Right cardiac atrium (tissue), 5 donors: ENCODE results near the gene GOSR2. TPM values are rescaled to one million over a fixed set of nuclear protein-coding genes. Genes with fewer than 3 reads are reported as not detected.

Source experiments
- ATAC-seq, 2 donors: fragments of 200-7000 bp; cut with Tn5 transposase; one replicate each; pipeline versions ENCODE4 v1.8.0 to v1.9.1; 2020; ENCODE audit warnings: moderate library complexity in 2 of 2, mild to moderate bottlenecking in 1 of 2
- DNase-seq, 3 donors: peaks; one replicate each; pipeline ENCODE4 v3.0.0-alpha.2; 2020
- H3K27ac ChIP-seq: one replicate; pipeline ENCODE4 v1.5.1; 2013; ENCODE audit warnings: mild to moderate bottlenecking, low read length, control low read depth, moderate library complexity
- H3K27me3 ChIP-seq: one replicate; pipeline ENCODE4 v1.6.1; 2013; ENCODE audit not compliant: control insufficient read depth, insufficient read depth
- H3K4me1 ChIP-seq: one replicate; pipeline ENCODE4 v1.6.1; 2013; ENCODE audit warnings: low read length; ENCODE audit not compliant: control insufficient read depth, insufficient read depth
- H3K4me3 ChIP-seq: one replicate; pipeline ENCODE4 v1.5.1; 2013; ENCODE audit warnings: low read length, control low read depth
- H3K9me3 ChIP-seq: one replicate; pipeline ENCODE4 v1.6.1; 2013; ENCODE audit warnings: low read length; ENCODE audit not compliant: control insufficient read depth
- WGBS: extraction: QIAGEN DNeasy Blood & Tissue Kit; methylation state at CpG from one replicate; pipeline ENCODE4 v1.1.7; 2013; 5-methylcytosine and 5-hydroxymethylcytosine counted together
- intact Hi-C, 4 donors: fragments of 100-400 bp; cut with DNase I; formaldehyde crosslinking; loops; one replicate each; pipeline versions ENCODE4 v1.11.0 to v1.14.0; 2022 to 2023
- polyA plus RNA-seq: library from polyadenylated mRNA; stranded (reverse); fragments of 200-250 nt; gene quantifications from one replicate; pipeline ENCODE4 v1.2.3, GENCODE V29; 2013
- total RNA-seq, 4 donors: library from RNA; stranded (reverse); fragmentation: NEBNext Ultra II Directional; extraction: Animal tissue kit (Norgen Biotek cat#: 25700); gene quantifications; one replicate each; pipeline ENCODE4 v1.2.1, GENCODE V29; 2021
- donor health status: healthy with polysubstance abuse.
- donor health status: DM: no; HTN: yes; CAD: no.
- donor health status: DM: no; HTN: no; CAD: no.
- donor health status: DM: no; HTN: yes; CAD: no; lungs with severe emphysema.
- donor health status: DM: yes; HTN: yes; CAD: no.

Gene GOSR2
- total and polyA plus RNA-seq, 5 donors: 29.1 to 69.8 (median 48.5) TPM

DNA sequence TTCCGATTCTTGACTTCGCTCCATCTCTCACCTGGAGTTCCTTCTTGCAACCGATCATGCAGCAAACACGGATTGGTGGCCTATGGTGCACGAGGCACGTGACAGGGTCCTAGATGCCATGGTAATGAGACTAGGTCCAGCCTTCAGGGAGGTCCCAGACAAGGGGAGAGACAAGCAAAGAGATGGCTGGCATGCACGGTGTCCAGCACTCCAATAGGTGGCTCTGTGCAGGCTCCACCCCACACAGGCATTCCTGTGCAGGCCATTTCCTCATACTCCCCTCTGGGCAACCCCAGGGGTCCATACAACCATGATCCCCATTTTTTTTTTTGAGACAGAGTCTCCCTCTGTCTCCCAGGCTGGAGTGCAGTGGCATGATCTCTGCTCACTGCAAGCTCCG, 40.3 kb upstream of the GOSR2 start:
- Histone ChIP-seq H3K27me3 (no peaks in the 10 kb centered on the region), H3K4me1 (no peaks in the 10 kb centered on the region), H3K9me3 (no peaks in the 10 kb centered on the region), H3K4me3 (no peak overlapping the region), H3K27ac (no peak overlapping the region)
- WGBS: 86% methylated on average over 8 of the region's 8 CpGs
- ATAC-seq: no peak
- intact Hi-C loops: no loop called here
- DNase-seq: no peak

DNA sequence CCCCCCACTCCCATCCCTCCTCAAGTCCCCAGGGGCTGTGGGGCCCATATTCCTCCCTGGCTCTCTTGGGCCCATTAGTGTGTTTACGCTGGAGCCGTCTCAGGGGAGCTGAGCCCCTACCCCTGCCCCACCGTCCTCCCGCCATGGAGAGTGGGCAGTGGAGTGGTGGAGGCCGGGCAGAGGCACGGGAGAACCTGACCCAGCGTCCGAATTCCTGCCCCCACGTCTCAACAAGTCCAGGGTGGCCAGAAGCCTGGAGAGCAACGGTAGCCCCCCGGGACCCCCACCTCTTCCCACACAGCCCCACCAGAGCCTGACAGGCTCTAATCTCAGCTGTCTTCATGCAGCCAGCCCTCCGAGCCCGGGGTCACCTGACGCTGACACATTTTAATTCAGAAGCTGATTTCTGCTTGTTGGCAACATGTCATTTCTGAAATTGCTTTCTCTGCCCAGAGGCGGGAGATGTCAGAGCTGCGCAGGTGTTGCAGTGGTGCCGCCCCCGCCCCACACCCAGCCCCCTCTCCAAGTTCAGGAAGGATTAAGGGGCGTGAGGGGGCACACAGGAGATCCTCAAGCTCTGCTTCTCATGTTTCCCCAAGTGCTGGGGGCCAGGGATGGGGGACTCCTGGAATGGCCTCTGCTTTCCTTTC, 39.0 kb upstream of the GOSR2 start:
- ATAC-seq: peak in 1 of 2 donors; percentile 10
- Histone ChIP-seq H3K4me3 (no peak overlapping the region), H3K4me1 (no peaks in the 10 kb centered on the region), H3K9me3 (no peaks in the 10 kb centered on the region), H3K27me3 (no peaks in the 10 kb centered on the region), H3K27ac (no peak overlapping the region)
- intact Hi-C loops: no loop called here
- WGBS: 40% methylated on average over 19 of the region's 19 CpGs
- DNase-seq: no peak

DNA sequence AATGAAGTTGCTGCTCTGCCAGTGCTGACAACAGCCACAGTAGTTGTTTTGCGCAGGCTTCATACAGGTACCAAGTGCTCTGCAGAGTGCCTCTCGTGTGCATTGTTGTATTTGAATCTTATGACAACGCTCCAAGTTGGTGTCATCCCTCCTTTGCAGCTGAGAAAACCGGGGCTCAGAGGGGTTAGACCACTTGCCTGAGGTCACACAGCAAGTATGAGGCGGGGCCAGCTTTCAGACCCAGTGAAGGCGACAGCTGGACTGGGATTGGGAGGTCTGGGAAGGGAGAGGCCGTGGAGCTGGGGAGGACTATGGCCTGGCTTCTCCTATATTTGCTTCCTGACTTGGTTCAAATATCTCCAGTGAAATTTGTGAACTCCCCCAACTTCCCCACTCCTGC, 38.4 kb upstream of the GOSR2 start:
- intact Hi-C loops: no loop called here
- DNase-seq: no peak
- H3K9me3 ChIP-seq: no peaks in the 10 kb centered on the region
- no peaks in the 10 kb centered on the region for H3K4me1 ChIP-seq
- H3K27ac ChIP-seq: no peak overlapping the region
- no peak for ATAC-seq
- 78% methylated on average over 7 of the region's 7 CpGs for WGBS
- no peak overlapping the region for H3K4me3 ChIP-seq
- no peaks in the 10 kb centered on the region for H3K27me3 ChIP-seq

DNA sequence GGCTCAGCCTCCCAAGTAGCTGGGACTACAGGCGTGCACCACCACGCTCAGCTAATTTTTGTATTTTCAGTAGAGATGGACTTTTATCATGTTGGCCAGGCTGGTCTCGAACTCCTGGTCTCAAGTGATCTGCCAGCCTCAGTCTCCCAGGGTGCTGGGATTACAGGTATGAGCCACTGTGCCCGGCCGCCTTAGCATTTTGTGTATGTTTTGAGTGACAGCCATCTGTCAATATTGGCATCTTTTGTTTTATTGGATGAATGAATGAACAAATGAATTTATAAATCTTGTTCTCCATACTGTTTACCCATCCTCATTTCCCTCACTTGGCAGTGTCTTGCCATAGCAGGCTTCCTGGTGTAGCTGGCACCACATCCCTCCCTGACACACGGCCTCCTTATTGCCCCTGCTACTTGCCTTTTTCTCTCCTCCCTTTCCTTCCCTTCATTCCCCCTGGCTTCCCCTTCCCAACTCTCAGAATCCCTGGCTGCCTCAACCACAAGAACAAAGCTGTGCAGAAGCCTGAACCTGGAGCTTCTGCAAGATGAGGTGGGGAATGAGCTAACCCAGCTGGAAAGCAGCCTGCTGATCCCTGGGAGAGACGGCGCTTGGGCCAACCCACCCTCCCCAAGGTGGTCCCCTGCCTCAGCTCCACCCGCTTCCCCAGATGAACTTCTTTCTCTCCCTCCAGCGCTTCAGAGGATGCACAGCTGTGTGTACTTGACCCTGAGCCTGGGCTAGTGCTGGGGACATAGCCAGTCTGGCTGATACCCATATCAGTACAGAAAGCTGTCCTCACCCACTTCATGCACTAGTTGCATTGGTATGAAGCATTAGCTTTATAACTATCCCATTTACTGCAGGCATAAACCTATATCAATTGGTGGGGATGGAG, 37.3 kb upstream of the GOSR2 start:
- Histone ChIP-seq H3K9me3 (no peaks in the 10 kb centered on the region), H3K27ac (no peak overlapping the region), H3K27me3 (no peaks in the 10 kb centered on the region), H3K4me1 (no peaks in the 10 kb centered on the region), H3K4me3 (no peak overlapping the region)
- no peak for DNase-seq
- 55% methylated on average over 10 of the region's 10 CpGs for WGBS
- intact Hi-C loops: no loop called here
- ATAC-seq: no peak

DNA sequence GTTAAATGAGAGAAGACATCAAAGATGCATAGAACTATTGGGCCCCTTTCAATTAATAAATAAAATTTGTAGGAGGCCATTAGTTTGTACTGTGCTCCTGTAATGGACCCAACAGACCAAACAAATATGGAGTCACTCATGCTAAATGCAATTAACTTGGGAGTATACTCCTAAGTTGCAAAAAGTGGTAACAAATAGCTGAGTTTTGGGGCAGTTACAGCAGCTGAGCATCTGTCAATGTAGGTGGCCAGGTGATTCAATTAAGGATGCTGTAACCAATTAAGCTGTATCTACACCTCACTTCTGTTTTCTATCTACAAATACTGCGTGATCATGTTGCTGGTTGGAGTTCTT, 36.7 kb upstream of the GOSR2 start:
- intact Hi-C loops: no loop called here
- H3K9me3 ChIP-seq: no peaks in the 10 kb centered on the region
- H3K4me1 ChIP-seq: no peaks in the 10 kb centered on the region
- WGBS: 90% methylated on average over 1 of the region's 1 CpG
- no peak for ATAC-seq
- DNase-seq: no peak
- no peak overlapping the region for H3K27ac ChIP-seq
- no peaks in the 10 kb centered on the region for H3K27me3 ChIP-seq
- H3K4me3 ChIP-seq: no peak overlapping the region

DNA sequence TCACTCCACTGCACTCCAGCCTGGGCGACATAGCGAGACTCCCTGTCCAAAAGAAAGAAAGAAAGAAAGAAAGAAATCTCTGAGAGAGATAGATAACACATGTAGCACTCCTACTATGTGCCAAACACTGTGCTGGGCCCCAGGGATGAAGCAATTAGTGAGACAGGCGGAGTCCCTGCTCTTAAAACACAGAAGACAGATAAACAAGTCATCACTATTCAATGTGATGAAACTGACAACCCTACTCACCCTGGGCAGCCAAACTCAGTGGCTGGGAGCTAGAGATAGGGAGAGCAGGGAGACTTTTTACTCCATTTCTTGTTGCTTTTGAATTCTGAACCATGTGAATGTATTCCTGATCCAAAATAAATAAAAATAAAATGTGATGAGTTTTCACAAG, 35.2 kb upstream of the GOSR2 start:
- DNase-seq (no peak), ATAC-seq (peak in 1 of 2 donors; percentile 52)
- Histone ChIP-seq H3K27ac (no peak overlapping the region), H3K4me1 (no peaks in the 10 kb centered on the region), H3K4me3 (no peak overlapping the region), H3K27me3 (no peaks in the 10 kb centered on the region), H3K9me3 (no peaks in the 10 kb centered on the region)
- WGBS: 49% methylated on average over 3 of the region's 3 CpGs
- intact Hi-C loops: no loop called here

DNA sequence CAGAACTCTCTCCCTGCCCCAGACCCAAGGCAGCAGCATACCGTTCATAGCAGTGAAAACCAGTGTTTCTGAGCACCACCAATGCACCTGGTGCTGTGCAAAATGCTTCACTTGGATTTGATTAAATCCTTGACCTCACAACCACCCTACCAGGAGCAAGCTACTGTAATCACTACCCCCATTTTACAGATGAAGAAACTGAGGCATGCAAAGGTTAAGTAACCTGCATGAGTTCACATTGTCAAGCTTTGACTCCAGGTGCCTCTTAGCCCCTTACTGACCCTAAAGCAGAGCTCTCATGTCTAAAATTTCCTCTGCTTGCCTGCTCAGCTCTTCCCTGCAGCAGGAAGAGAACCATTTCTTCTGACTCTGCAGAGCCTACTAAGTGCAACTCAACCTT, 34.2 kb upstream of the GOSR2 start:
- Histone ChIP-seq H3K27ac (no peak overlapping the region), H3K9me3 (no peaks in the 10 kb centered on the region), H3K4me1 (no peaks in the 10 kb centered on the region), H3K4me3 (no peak overlapping the region), H3K27me3 (no peaks in the 10 kb centered on the region)
- ATAC-seq (no peak), DNase-seq (no peak)
- WGBS: 70% methylated on average over 1 of the region's 1 CpG
- intact Hi-C loops: no loop called here

DNA sequence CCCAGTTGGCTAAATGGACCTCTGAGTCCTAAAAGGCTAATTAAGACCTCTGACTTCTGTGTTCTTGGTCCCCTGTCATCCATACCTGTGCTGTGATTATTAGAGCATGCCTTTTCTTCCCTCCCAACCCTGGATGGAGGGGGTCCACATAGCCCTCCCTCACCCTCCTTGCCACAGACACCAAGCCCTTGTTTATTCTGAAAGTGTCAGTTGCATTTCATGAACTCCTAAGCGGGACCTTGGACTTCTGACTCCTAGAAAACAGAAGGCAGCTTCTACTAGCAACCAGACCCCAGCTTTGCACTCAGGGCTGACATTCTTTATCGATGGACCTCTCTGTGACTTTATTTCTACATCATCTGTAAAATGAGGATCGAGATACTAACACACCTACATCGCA, 33.4 kb upstream of the GOSR2 start:
- Histone ChIP-seq H3K27ac (no peak overlapping the region), H3K9me3 (no peaks in the 10 kb centered on the region), H3K4me1 (no peaks in the 10 kb centered on the region), H3K27me3 (no peaks in the 10 kb centered on the region), H3K4me3 (no peak overlapping the region)
- 87% methylated on average over 4 of the region's 4 CpGs for WGBS
- intact Hi-C loops: no loop called here
- ATAC-seq: no peak
- DNase-seq: no peak

DNA sequence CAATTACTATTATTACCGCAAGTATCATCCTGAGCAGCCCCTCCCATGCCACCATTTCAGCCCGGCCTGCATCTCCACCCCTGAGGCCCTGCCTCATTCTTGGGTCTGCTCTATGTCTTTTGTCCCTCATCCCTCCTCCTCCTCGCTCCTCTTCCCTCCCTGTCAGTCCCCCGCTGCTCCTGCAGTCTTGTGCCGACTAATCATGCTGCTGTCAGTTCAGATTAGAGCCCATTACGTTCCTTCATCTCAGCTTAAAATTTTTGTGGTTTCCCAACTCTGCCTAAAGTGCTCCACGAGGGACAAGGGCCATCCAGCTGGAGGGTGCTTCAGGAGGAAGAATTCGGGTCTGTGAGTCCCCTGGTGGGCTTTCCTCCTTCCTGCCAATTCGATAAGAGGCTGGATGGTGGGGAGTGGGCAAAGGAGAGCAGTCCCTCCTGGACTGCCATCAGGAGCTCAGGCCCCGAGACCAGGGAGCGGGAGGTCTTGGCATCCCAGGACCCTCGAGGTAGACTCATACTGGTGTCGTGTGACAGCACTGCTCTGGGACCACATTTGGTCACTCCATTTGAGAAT, 32.9 kb upstream of the GOSR2 start:
- Histone ChIP-seq H3K27ac (no peak overlapping the region), H3K27me3 (no peaks in the 10 kb centered on the region), H3K9me3 (no peaks in the 10 kb centered on the region), H3K4me1 (no peaks in the 10 kb centered on the region), H3K4me3 (no peak overlapping the region)
- intact Hi-C loops: no loop called here
- DNase-seq: no peak
- WGBS: 43% methylated on average over 13 of the region's 13 CpGs
- ATAC-seq: no peak

DNA sequence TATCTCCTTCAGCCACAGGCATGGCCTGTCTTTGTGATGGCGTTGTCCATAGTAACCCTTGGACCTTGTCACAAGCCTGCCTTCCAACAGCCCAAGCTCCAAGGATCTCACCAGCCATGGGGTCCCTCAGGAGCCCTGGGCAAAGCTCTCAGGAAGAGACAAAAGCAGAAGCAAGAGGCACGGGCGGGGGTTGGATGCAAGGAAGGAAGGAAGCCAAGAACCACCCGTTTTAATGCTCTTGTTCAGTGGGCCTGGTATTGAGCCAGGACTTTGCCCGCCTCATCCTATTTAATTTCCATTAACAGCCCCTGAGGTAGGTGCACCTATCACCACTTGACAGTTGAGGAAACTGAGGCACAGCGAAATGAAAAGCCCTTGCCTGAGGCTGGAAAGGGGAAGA, 32.3 kb upstream of the GOSR2 start:
- Histone ChIP-seq H3K4me1 (no peaks in the 10 kb centered on the region), H3K27me3 (no peaks in the 10 kb centered on the region), H3K27ac (no peak overlapping the region), H3K4me3 (no peak overlapping the region), H3K9me3 (no peaks in the 10 kb centered on the region)
- no peak for DNase-seq
- WGBS: 58% methylated on average over 6 of the region's 6 CpGs
- ATAC-seq: no peak
- intact Hi-C loops: no loop called here

DNA sequence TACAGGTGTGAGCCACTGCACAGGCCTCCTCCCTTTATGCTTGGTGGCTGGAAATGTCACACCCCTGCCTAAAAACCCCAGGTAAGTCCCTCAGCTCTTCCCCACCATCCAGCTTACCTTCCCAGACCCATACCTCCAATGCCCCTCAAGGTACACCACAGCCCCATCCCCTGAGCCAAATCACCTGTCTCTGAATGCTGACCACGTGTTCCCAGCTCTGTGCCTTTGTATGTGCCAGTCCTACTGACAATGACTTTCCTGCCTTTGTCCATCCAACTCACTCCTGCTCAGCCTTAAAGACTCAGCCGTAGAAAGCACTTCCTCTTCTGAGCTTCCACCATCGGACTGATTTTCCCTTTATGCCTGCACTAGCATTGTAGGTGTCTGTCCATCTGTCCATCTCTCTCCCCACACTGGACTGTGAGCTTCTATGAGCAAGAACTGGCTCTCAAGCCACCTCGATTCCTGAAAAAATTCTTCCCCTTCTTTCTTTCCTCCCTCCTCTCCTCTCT, 30.7 kb upstream of the GOSR2 start:
- WGBS: 57% methylated on average over 4 of the region's 4 CpGs
- H3K4me3 ChIP-seq: no peak overlapping the region
- no peaks in the 10 kb centered on the region for H3K9me3 ChIP-seq
- ATAC-seq (no peak), DNase-seq (no peak)
- H3K27ac ChIP-seq: no peak overlapping the region
- no peaks in the 10 kb centered on the region for H3K27me3 ChIP-seq
- H3K4me1 ChIP-seq: no peaks in the 10 kb centered on the region
- intact Hi-C loops: no loop called here
